ENCODE results near the gene PGGHG.

DNA sequence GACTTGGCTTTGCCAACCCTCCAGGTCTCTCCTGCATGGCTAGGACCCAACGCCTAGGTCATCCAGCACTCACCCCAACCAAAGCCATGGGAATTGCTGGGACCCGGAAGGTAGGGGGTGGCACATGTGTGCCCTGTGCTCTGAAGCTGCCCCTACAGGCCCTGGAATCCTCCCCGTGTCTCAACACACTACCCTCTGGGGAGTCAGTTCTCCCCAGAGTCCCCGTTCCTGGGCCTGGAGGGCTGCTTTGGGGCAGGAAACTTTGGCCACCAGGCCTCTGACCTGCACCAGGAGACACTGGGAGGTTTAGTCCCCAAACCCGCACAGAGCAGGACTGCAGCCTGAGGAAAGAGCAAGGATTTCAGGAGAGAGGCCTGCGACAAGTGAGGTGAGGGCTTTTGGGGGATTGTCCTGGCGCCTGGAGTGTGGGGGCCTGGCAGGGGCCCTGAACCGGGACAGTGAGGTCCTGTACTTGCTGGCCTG is 24.4 kb downstream of the PGGHG start:
- TF ChIP-seq, protein P1, sequence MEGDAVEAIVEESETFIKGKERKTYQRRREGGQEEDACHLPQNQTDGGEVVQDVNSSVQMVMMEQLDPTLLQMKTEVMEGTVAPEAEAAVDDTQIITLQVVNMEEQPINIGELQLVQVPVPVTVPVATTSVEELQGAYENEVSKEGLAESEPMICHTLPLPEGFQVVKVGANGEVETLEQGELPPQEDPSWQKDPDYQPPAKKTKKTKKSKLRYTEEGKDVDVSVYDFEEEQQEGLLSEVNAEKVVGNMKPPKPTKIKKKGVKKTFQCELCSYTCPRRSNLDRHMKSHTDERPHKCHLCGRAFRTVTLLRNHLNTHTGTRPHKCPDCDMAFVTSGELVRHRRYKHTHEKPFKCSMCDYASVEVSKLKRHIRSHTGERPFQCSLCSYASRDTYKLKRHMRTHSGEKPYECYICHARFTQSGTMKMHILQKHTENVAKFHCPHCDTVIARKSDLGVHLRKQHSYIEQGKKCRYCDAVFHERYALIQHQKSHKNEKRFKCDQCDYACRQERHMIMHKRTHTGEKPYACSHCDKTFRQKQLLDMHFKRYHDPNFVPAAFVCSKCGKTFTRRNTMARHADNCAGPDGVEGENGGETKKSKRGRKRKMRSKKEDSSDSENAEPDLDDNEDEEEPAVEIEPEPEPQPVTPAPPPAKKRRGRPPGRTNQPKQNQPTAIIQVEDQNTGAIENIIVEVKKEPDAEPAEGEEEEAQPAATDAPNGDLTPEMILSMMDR (IDR thresholded peaks at IDR 0.05): no peak
- TF ChIP-seq POLR2A (IDR thresholded peaks at IDR 0.05): no peak

Measured in body of pancreas (tissue), 4 donors.